ENCODE measurements around the gene CFAP300.

CFAP300 gene

DNA sequence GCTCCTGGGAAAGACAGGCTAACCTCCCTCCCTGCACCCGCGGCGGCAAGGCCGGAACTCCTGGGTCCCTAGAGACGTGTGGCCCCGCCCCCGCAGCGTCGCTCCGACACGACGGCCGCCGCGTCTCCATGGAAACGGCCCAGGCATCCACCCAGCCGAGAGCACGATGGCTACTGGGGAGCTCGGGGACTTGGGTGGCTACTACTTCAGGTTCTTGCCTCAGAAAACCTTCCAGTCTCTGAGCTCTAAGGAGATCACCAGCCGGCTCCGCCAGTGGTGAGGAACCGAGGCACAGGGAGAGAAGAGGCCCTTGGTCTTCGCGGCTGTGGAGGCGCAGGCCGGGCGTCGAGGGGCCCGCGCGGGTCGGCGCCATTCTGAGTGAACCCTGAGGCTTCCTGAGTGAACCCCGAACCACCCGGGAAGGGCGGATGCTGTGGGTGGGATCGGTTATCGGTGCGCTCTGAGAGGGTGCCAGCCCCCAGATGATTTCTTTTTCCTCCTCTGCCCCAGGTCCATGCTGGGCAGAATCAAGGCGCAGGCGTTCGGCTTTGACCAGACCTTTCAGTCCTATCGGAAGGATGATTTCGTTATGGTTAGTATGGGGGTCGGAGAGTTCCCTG, at the start of gene CFAP300:
TSS of gene CFAP300 (plus strand) at position 133 of the 620 bp plus-strand sequence. CDS start at position 167, 34 bp downstream.
- peak; percentile 31 for DNase-seq

- no peak for DNase-seq
Measured at GRCh38 chr11:102001657-102002338, 45.4 kb upstream of the CFAP300 start.

- DNase-seq, result no peak
Measured at GRCh38 chr11:102004220-102004619, 43.0 kb upstream of the CFAP300 start.

- no peak for DNase-seq
Measured at GRCh38 chr11:102005306-102005705, 41.9 kb upstream of the CFAP300 start.

DNA sequence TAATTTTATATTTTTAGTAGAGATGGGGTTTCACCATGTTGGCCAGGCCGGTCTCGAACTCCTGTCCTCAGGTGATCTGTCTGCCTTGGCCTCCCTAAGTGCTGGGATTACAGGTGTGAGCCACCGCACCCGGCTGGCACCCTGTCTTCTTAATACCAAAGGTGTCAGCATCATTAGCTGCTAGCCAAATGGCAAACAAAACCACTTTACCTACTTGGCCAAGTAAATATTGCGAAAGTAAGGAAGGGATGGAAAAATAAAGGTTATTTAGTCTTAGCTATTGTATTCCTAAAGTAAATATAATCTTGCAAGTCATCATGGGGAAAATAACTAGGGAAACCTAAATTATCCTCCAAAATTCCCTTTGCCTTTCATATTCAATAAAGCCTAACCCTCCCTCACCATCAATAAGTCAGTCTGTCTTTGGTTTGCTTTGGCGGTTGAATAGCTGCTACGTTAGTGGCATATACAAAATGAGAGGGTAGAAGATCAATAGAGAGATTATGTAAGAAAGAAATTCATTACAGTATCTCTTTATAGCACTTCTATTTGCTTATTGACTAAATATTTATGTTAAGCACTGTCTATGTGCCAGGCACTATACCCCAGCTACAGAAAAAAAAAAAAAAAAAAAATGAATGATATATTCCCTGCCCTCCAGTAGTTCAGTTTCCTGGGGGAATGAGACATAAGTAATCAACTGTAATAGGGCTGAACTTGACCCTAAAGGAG, 40.2 kb upstream of the CFAP300 start:
- no peak for DNase-seq

DNA sequence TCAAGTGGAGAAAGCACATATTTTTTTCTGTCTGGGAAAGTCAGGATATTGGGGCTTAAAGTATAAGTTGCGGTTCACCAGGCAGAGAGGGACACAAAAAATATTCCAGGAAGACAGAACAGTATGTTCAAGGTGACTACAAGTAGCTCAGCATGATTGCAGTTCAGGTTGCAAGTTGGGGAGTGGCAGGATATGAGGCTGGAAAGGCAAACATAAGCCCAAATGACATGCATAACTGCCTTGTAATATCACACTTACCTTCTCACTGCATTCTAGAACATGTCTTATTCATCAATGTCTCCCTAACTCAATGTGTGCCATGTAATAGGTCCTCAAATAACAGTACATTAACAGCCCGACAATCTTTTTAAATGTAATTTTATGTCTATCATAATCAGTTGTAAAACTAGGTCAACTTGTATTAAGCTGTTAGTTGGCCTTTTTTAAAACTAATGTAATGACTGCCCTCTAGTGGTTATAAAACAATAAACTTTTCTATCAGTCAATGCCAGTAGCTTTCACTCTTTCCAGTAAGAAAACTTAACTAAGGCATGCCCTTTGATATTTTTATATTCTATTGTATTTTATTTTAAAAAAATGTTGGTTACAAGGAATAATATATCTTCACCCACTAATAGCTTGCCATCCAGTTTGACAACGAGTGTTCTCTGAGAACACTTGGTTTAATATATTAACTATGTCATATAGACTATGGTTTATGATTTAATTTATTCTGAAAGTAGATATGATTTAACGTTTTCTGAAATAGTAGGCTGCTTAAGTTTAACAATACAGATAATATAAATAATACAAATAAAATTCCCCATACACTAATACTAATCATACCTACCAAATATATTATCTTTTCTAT, 39.4 kb upstream of the CFAP300 start:
- DNase-seq, result peak; percentile 78

DNA sequence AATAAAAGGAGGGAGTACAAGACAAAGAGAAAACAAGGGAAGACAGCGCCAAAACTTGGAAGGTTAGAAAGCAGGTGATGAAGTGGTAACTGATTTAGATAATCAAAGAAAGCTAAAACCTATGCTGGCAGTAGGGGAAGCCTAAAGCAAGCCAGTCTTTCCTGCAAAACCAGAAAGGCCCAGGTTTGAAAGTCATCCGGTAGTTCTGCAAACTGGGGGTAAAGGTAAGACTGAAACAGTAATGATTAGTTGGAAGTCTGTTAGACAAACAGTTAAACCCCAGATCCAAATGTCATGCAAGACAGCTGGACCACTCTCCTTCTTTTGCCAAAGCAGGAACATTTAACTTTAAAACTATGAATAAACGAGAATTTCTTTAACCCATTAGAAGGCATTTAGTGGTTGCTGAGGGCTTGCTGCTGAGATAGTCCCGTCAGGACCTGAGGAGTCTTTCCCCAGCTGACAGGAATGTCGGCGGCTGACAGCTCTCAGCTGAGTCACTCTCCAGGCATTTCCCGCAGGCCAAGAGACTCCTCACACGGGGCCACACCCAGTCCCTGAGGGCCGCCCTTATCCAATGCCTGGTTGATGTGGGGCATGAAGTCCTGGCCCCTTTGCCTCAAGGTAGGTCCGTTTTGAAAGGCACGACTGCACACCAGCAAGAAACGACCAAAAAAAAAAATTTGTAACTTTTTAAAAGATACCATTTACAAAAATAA, 36.3 kb upstream of the CFAP300 start:
- DNase-seq, result peak; percentile 4

- DNase-seq, result peak; percentile 25
Measured at GRCh38 chr11:102012946-102013345, 34.3 kb upstream of the CFAP300 start.

DNA sequence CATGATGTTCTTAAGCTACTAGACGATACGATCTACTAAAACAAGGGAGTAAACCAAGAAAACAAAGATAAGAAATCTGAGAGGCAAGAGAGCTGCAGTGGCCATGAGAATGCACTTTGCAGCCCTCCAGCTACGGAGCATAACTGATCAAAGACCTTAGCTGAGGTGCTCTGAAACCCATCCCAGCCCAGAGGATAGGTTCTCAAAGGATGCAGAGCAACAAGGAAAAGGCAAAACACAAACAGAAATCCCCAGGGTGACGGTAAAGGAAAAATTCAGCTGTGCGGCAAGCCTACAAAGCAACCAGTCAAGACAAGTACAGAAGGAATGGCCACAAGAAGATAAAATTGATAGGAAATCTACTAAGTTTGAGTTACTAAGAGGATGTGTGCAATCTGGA, 32.5 kb upstream of the CFAP300 start:
- no peak for DNase-seq

- DNase-seq, result no peak
Measured at GRCh38 chr11:102017026-102017425, 30.2 kb upstream of the CFAP300 start.

GRCh38 chr11:102026217-102026616, 21.0 kb upstream of the CFAP300 start:
- DNase-seq, result no peak

- no peak for DNase-seq
Measured at GRCh38 chr11:102026959-102027358, 20.3 kb upstream of the CFAP300 start.

DNA sequence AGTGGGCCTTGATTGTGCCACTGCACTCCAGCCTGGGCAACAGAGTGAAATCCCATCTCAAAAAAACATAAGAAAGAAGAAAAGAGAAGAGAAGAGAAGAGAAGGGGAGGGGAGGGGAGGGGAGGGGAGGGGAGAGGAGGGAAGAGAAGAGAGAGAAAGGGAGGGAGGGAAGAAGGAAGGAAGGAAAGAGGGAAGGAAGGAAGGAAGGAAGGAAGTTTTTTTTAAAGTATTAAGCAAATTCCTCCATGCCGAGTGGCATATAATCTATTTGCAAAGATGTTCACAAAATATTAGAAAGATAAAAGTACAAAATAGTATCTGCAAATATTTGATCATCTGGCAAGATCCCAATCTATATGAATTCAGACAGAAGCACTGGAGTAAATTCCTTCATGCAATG, 10.5 kb upstream of the CFAP300 start:
- DNase-seq, result no peak

DNA sequence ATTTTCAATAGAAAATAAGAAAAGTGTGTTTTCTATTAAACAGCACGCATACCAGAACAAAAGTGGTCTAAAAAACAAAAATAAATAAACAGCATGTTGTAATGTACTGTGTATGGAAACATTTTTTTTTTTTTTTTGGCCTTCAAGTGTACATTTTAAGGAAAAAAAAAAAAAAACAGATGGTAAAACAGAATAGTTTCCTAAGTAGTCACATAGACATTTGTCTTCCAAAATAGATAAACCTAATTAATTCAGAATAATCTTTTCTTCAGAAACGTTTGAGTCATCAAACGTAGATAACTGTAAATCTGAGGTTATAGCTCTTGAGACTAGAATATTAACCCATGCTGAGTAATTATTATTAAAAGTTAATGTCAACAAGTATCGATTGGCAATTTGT, 396 bp upstream of the CFAP300 start:
- no peak for DNase-seq

- no peak for DNase-seq
Measured at GRCh38 chr11:102050927-102051575, 3.8 kb downstream of the CFAP300 start.

GRCh38 chr11:102061276-102061675, 14.0 kb downstream of the CFAP300 start:
- peak; percentile 9 for DNase-seq

GRCh38 chr11:102062106-102062505, 14.9 kb downstream of the CFAP300 start:
- DNase-seq, result no peak

DNA sequence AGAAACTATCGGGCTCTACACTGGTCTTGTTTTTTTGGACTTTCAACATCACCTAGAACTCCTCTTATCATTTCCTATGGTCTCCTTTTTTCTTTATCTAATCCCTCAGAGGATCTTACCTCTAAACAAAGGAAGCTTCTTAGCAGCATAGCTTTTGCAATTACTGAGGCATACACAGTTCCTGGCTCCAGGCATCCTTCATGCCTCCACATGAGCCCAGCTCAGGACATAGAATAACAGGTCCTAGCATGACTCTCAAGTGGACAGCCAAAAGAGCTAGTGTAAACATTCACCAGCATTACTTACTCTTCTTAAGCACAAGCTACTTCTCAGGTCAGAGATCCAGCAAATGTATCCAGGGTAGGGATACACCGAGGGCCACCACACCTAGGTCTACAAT, 17.1 kb downstream of the CFAP300 start:
- DNase-seq, result no peak

- no peak for DNase-seq
Measured at GRCh38 chr11:102070766-102071165, 23.5 kb downstream of the CFAP300 start.

- no peak for DNase-seq
Measured at GRCh38 chr11:102071497-102072472, 24.5 kb downstream of the CFAP300 start.

DNA sequence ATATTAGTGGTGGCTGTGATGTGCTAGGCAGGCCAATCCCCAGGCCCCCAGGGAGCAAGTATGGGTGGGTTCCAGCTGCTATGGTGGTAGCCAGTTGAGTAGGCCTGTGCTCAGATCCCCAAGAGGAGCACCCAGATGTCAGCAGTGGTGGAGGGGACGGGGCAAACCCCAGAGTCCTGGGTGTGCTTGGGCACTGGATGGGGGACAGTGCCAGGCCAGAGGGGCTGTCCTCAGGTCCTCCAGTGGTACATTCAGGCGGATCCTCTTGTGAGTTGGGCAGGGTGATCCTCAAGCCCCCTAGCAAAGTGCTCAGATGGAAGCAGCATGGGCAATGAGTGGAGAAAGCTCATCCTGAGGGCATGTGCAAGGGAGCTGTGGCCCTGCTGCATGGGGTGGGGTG, 26.0 kb downstream of the CFAP300 start:
- no peak for DNase-seq
